GM20431 (cell line): Measurements from ENCODE around the gene LGALS4.
"Not testable (repeated sequence)": the region's sequence is repeated elsewhere in the genome, so short reads cannot be mapped to it uniquely, and the experiment has no call there.

Experiments used
- in situ Hi-C: fragments of 300-500 bp; cut with MseI, MboI; formaldehyde crosslinking; loops from one replicate; pipeline ENCODE4 v1.15.0; 2020; ENCODE audit warnings: low sequenced_read_pairs; ENCODE audit not compliant: unreplicated experiment

LGALS4 gene

DNA sequence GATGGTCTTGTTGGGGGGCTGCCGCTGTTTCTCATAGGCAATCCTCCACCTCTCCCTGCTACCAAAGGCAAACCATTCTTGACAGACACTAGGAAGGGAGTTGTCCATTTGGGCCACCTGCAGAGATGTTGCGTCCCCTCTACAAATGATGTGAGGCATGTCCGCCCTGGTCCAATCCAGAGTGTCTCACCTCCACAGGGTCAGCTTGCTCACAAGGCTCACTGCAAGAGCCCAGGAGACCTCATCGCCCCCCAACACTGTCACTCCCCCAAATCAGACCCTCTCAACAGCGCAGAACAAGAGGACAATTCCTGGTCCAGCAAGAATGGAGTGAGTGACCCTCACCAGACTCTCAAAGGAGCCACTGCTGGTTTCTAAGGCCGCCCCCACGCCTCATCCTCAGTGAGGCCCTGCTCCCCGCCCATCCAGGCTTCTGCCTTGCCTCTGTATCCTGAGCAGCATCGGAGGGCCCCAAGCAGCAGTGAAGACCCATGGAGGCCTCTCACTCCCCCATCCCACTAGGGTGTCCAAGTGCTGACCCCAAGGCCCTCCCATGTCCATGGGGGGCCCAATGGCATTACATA, 30.5 kb upstream of the LGALS4 start:
- in situ Hi-C loops, result no loop called here

GRCh38 chr19:38842439-38843174, 29.9 kb upstream of the LGALS4 start:
- in situ Hi-C loops, result no loop called here

GRCh38 chr19:38841787-38842438, 29.2 kb upstream of the LGALS4 start:
- in situ Hi-C loops, result no loop called here

- in situ Hi-C loops, result no loop called here
Observed at GRCh38 chr19:38841180-38841766, 28.5 kb upstream of the LGALS4 start.

- in situ Hi-C loops, result no loop called here
Observed at GRCh38 chr19:38840583-38840968, 27.8 kb upstream of the LGALS4 start.

DNA sequence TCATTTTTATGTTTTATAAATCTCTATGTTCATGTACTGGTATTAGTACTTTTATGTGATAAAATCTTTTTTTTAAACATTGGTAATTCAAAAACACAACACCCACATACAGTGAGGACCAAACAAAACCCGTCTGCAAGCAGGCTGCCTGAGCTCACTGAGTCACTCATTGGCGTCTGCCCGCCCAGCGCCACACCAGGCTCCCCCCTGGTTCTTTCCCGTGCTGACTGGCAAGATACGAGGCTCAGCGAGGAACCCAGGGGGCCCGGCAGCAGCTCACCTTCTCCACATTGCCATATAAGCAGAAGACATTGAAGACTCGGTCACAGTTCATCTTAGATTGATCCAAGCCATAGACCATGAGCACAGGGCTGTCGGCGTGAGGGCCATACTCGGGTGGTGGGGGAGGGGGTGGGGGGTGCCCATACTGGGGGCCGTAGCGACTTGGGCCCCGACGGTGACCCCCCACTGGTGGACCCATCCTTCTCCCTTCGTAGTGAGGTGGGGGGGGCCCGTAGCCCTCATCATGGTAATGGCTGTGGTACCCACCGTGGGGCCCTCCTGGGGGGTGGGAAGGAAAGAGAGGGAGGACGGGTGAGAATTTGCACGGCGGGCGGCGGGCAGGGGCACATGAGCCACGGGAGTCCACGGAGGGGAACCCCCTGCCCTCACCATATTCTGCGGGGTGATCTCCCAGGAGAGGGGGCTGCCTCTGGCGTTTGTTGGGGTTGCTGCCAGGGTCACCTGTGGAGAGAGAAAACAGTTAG, 27.3 kb upstream of the LGALS4 start:
- in situ Hi-C loops, result no loop called here

GRCh38 chr19:38838986-38839761, 26.4 kb upstream of the LGALS4 start:
- in situ Hi-C loops, result no loop called here

DNA sequence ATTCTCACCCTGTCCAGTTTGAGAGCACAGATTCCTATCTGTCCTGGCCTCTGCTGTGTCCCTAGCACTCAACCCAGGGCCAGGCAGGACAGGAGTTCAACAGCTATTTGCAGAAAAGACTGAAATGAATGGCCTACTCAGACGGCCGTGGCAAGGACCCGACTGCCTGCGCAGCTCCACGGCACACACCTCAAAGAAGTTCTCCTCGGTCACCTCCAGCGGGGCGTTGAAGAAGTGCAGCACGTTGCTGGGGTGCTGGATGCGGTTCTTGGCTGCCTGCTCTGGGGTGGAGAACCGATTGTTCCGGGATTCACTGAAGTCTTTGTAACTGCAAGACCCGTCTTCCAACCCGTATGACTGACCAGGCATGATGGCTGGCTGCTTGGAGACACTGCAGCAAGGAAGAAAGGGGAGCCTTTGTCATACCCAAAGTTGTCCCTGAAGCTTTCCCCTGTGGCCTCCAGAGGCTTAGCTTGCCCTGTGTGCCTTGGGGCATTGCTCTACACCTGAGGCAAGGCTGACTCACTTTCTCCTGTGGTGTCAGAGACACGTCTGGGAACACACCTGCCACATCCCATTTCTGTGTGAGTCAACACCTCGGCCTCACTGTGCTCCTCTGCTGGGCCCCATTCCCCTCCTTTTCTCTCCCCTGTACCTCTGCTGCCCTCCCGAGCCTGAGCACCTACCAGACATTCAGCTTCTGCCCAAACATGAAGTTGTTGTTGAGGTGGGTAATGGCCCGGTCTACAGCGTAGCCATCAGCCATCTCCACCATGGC, 25.7 kb upstream of the LGALS4 start:
- in situ Hi-C loops, result no loop called here

GRCh38 chr19:38837656-38838121, 24.9 kb upstream of the LGALS4 start:
- in situ Hi-C loops, result no loop called here

DNA sequence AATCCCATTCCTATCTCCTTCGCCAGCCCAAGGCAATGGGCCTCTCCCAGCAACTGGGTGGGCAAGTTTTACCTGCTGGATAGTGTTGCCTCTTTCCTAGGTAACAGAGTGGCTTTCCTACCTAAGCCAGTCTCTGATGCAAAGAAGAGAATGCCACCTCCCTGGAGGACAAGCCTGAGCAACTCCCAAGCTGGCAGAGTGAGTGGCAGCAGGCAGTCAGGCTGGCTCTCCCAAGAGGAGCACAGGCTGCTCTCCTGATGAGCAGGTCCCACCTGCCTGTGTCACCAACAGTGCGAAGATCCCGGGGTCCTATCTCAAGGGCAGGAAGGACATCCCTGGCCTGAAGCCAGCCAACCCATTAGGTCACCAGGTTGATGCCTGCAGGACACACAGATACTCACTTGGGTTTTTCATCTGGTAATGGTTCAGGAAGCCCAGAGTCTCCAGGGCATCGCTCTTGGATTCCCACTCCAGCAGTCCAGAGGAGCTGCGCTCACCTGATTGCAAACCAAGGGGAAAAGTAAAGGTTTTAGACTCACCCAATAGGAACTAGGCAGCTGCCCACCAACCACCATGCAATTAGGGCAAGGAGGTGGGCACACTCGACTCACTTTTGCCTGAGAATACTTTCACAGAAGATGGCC, 24.4 kb upstream of the LGALS4 start:
- in situ Hi-C loops, result no loop called here

GRCh38 chr19:38836159-38836982, 23.6 kb upstream of the LGALS4 start:
- in situ Hi-C loops, result no loop called here

DNA sequence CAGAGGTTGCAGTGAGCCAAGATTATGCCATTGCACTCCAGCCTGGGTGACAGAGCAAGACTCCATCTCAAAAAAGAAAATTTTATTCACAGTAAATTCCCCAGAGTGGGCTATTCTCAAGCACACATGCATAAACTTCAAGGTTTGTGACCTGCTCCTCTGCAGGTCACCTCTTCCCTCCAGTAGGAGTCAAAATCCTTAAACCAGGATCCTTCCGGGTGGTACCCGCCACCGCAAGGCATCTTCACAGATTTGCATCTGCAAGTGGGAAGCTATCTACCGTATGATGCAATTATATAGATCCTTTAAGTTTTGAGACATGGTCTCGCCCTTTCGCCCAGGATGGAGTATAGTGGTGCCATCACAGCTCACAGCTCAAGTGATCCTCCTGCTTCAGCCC, 21.8 kb upstream of the LGALS4 start:
- in situ Hi-C loops, result no loop called here

GRCh38 chr19:38834104-38834490, 21.4 kb upstream of the LGALS4 start:
- in situ Hi-C loops, result no loop called here

GRCh38 chr19:38833092-38833425, 20.3 kb upstream of the LGALS4 start:
- in situ Hi-C loops, result no loop called here

DNA sequence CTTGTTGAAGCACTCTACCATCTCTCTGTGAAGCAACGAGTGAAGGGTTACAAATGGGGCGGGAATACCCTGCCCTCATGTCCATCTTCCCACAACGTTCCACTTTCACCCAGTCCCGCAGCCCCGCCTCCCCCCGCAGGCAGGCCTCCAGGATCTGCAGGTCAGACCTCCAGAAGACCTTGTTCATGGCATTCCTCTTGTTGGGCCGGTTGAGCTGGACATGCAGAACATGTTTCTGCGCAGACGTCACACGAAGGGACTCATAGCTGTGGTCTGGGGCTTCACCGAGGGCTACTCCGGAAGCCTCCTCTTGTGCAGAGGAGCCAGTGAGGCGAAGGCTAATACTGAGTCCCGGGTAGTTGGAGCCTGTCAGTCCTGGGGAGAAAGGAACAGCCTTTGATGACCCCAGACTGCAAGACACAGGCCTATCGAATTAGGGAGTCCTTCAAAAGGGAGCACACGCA, 18.4 kb upstream of the LGALS4 start:
- in situ Hi-C loops, result no loop called here

- in situ Hi-C loops, result no loop called here
Observed at GRCh38 chr19:38830039-38830733, 17.4 kb upstream of the LGALS4 start.

GRCh38 chr19:38829203-38829602, 16.5 kb upstream of the LGALS4 start:
- in situ Hi-C loops, result not testable (repeated sequence)
